Fibroblast of lung (primary cell): ENCODE data around the gene ARMC6. TPM values are rescaled to one million over a fixed set of nuclear protein-coding genes. Genes with fewer than 3 reads are reported as not detected.

Source experiments
- DNase-seq, 2 donors: peaks; one replicate each; pipeline versions ENCODE4 v3.0.0 to v3.0.0-alpha.2; 2010; ENCODE audit warnings: low read depth in 2 of 2
- H2AFZ ChIP-seq: 2 replicates; pipeline ENCODE4 v1.5.1; 2012; ENCODE audit warnings: low read length, control low read depth, inconsistent platforms
- H3K27ac ChIP-seq: 2 replicates; pipeline ENCODE4 v1.5.1; 2011; ENCODE audit warnings: low read length, control low read depth; ENCODE audit not compliant: insufficient read depth
- H3K27me3 ChIP-seq: 2 replicates; pipeline ENCODE4 v1.5.1; 2011; ENCODE audit warnings: mild to moderate bottlenecking, low read length; ENCODE audit not compliant: control insufficient read depth, insufficient read depth
- H3K36me3 ChIP-seq: 2 replicates; pipeline ENCODE4 v1.5.1; 2011; ENCODE audit warnings: low read length; ENCODE audit not compliant: control insufficient read depth, insufficient read depth
- H3K4me1 ChIP-seq: 2 replicates; pipeline ENCODE4 v1.5.1; 2011; ENCODE audit warnings: low read length; ENCODE audit not compliant: control insufficient read depth, insufficient read depth; ENCODE audit errors: extremely low read depth
- H3K4me2 ChIP-seq: 2 replicates; pipeline ENCODE4 v1.5.1; 2011; ENCODE audit warnings: low read length, control low read depth; ENCODE audit not compliant: insufficient read depth; ENCODE audit errors: extremely low read depth
- H3K4me3 ChIP-seq, 4 experiments: fragments of 200-600 bp in 1 of 4; sonication (generic) in 1 of 4; replicated peaks in 1 of 4; 2 replicates each; pipeline ENCODE4 v1.5.1; 2011 to 2016; ENCODE audit warnings: low read length in 4 of 4, low read depth in 3 of 4, mild to moderate bottlenecking in 3 of 4, control low read depth in 2 of 4, inconsistent platforms in 1 of 4, mixed read lengths in 1 of 4; ENCODE audit not compliant: insufficient read depth in 1 of 4; ENCODE audit errors: control extremely low read depth in 1 of 4
- H3K79me2 ChIP-seq: 2 replicates; pipeline ENCODE4 v1.5.1; 2012; ENCODE audit warnings: mild to moderate bottlenecking, low read length, inconsistent platforms; ENCODE audit not compliant: control insufficient read depth, insufficient read depth
- H3K9ac ChIP-seq: 2 replicates; pipeline ENCODE4 v1.5.1; 2011; ENCODE audit warnings: mild to moderate bottlenecking, low read length, control low read depth; ENCODE audit not compliant: insufficient read depth
- H3K9me3 ChIP-seq: 2 replicates; pipeline ENCODE4 v1.5.1; 2012; ENCODE audit warnings: low read depth, low read length; ENCODE audit not compliant: control insufficient read depth, insufficient read depth
- H4K20me1 ChIP-seq: 2 replicates; pipeline ENCODE4 v1.5.1; 2011; ENCODE audit warnings: low read length; ENCODE audit not compliant: control insufficient read depth, insufficient read depth; ENCODE audit errors: extremely low read depth
- CTCF ChIP-seq, 2 donors: IDR thresholded peaks in 1 of 2; conservative IDR thresholded peaks in 1 of 2; 1 replicate in 1 of 2; 2 replicates in 1 of 2; pipeline ENCODE4 v1.5.1; 2011 to 2012; ENCODE audit warnings: low read length in 2 of 2, control low read depth in 1 of 2, inconsistent platforms in 1 of 2, low read depth in 1 of 2, mild to moderate bottlenecking in 1 of 2
- EZH2 ChIP-seq: IDR thresholded peaks from 2 replicates; pipeline ENCODE4 v1.5.1; 2012; ENCODE audit warnings: low read length, control low read depth, mild to moderate bottlenecking; ENCODE audit errors: missing control alignments
- polyA minus RNA-seq: library from RNA; depleted of rRNA, polyadenylated mRNA; stranded (reverse); fragments of >200 nt; gene quantifications from 2 replicates; pipeline ENCODE4 v1.2.3, GENCODE V29; 2011; ENCODE audit warnings: low replicate concordance
- polyA plus RNA-seq, 2 donors: library from polyadenylated mRNA; depleted of rRNA in 1 of 2; stranded (reverse) in 1 of 2; unstranded in 1 of 2; fragments of >200 nt; gene quantifications; 2 replicates each; pipeline ENCODE4 v1.2.1, GENCODE V29; 2011 to 2012; ENCODE audit warnings: missing spikeins in 1 of 2
- total RNA-seq: library from RNA; depleted of rRNA; stranded (reverse); fragments of >200 nt; gene quantifications from 2 replicates; pipeline ENCODE4 v1.2.1, GENCODE V29; 2014

The ARMC6 gene
- total RNA-seq (25.7 and 35.8 TPM in 2 replicates), polyA plus RNA-seq (14.0 and 23.0 TPM in 2 replicates), polyA minus RNA-seq (70.0 and 82.4 TPM in 2 replicates)
- polyA plus RNA-seq (2012), result 23.4 and 37.8 TPM in 2 replicates

GRCh38 chr19:19033426-19034203 is at the start of gene ARMC6, which contains the start of gene SUGP2:
ARMC6 (plus strand) TSS chr19:19033603; CDS start chr19:19034210, 607 bp downstream.
SUGP2 (minus strand) TSS chr19:19033517; CDS start chr19:19031071, 2,446 bp downstream.
- Histone ChIP-seq H3K9me3 (no peaks in the 10 kb centered on the region), H2AFZ (peak within 1 kb of the TSS; percentile 98), H3K36me3 (peaks cover 2% of the 10 kb centered on the region), H3K27ac (peak within 1 kb of the TSS; percentile 93), H3K4me3 (peak within 1 kb of the TSS; percentile 75 to 96 (median 94)), H3K4me1 (peaks cover 4% of the 10 kb centered on the region), H3K9ac (peak within 1 kb of the TSS; percentile 98), H4K20me1 (no peaks in the 10 kb centered on the region), H3K79me2 (peaks cover 58% of the 10 kb centered on the region), H3K4me2 (peak within 1 kb of the TSS; percentile 94), H3K27me3 (no peaks in the 10 kb centered on the region)
- peak; percentile 77 to 86 for DNase-seq
- no peak for TF ChIP-seq CTCF (conservative IDR thresholded peaks at IDR 0.05 in 1 of 2, IDR thresholded peaks at IDR 0.05 in 1 of 2; ENCODE audit: low read depth in 1 of 2, low read length in 2 of 2)

GRCh38 chr19:18984251-18984650 is 49.2 kb upstream of the ARMC6 start:
- DNase-seq, result no peak
- TF ChIP-seq EZH2 (no peak), CTCF (conservative IDR thresholded peaks at IDR 0.05 in 1 of 2, IDR thresholded peaks at IDR 0.05 in 1 of 2; ENCODE audit: low read depth in 1 of 2, low read length in 2 of 2) (no peak)
- H3K9ac ChIP-seq, result no peak overlapping the region
- H3K4me3 ChIP-seq, result no peak overlapping the region
- no peak overlapping the region for H3K4me2 ChIP-seq
- no peak overlapping the region for H2AFZ ChIP-seq
- H3K4me1 ChIP-seq, result no peaks in the 10 kb centered on the region
- no peaks in the 10 kb centered on the region for H3K9me3 ChIP-seq
- H3K27ac ChIP-seq, result no peak overlapping the region
- no peaks in the 10 kb centered on the region for H3K79me2 ChIP-seq
- no peaks in the 10 kb centered on the region for H4K20me1 ChIP-seq
- H3K27me3 ChIP-seq, result peaks cover 5% of the 10 kb centered on the region
- H3K36me3 ChIP-seq, result no peaks in the 10 kb centered on the region

- Histone ChIP-seq H2AFZ (no peak overlapping the region), H3K27ac (no peak overlapping the region), H3K36me3 (no peaks in the 10 kb centered on the region), H3K9ac (no peak overlapping the region), H3K9me3 (no peaks in the 10 kb centered on the region), H3K4me3 (no peak overlapping the region), H3K79me2 (no peaks in the 10 kb centered on the region), H3K4me2 (no peak overlapping the region), H4K20me1 (no peaks in the 10 kb centered on the region), H3K27me3 (peaks cover 5% of the 10 kb centered on the region), H3K4me1 (no peaks in the 10 kb centered on the region)
- TF ChIP-seq CTCF (conservative IDR thresholded peaks at IDR 0.05 in 1 of 2, IDR thresholded peaks at IDR 0.05 in 1 of 2; ENCODE audit: low read depth in 1 of 2, low read length in 2 of 2) (no peak), EZH2 (no peak)
- no peak for DNase-seq
These were observed 48.1 kb upstream of the ARMC6 start for GRCh38 chr19:18985257-18985656.
